Stimulated activated CD8-positive, alpha-beta memory T cell treated with anti-CD3 and anti-CD28 coated beads, Interleukin-12 subunit alpha, Interleukin-12 subunit beta, amount 100 ng/mL, for 24 hours (primary cell): ENCODE measurements around the gene ADCY1.

Experiments used
- DNase-seq: peaks from one replicate; pipeline ENCODE4 v3.0.0-alpha.2; 2020; ENCODE audit errors: extremely low read depth

ADCY1 gene

GRCh38 chr7:45695249-45695995, 121.3 kb downstream of the ADCY1 start:
- DNase-seq = no peak

DNA sequence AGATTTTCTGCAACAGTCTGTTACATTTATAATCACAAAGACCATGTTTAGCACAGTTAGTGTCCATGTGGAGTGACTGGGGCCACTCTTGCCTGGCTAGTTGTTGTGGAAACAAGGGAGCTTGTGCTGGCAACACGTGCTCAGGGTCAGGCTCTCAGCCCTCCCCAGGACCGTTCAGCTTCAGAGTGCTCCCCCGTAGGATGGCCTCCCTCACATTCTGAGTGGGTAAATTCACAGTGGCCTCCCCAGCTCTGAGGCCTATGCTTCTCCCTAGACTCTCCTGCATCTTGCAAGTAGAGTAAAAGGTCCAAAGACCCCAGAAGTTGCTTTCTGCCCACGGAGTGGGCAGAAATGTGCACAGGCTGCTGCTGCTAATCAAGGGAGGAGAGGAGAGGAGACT, 122.3 kb downstream of the ADCY1 start:
- DNase-seq = no peak

- DNase-seq = no peak
Observed at GRCh38 chr7:45697576-45698136, 123.5 kb downstream of the ADCY1 start.

DNA sequence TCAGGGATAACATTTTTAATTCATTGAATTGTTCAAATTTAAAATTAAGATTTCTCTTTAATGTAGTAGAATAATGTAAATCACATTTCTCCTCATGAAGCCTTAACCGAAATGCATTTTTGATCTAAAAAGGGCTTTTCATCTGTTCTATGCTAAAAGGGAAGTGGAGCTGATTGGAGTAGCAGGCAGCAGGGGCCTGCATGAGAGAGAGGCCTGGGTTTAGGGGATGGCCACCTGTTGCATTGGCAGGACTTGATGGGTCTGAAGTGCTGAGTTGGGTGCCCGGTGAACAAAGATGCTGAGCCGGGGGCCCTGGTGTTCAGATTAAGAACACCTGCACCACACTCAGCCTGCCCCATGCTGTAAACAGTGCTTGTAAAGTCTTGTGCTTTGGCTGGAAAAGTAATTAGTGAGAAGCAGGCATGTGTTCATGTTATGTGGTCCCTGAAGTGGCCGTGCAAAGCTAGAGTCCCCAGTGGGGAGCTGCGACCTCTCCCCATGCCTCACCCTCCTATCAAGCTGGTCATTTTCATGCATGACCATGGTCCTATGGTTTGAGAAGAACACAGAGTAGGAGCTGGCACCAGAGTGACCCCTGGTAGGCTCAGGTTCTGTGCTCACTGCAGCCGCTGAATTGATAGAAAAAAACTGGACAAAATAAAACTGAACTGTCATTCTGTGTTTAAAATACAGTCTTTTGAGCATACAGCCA, 124.3 kb downstream of the ADCY1 start:
- DNase-seq = no peak

DNA sequence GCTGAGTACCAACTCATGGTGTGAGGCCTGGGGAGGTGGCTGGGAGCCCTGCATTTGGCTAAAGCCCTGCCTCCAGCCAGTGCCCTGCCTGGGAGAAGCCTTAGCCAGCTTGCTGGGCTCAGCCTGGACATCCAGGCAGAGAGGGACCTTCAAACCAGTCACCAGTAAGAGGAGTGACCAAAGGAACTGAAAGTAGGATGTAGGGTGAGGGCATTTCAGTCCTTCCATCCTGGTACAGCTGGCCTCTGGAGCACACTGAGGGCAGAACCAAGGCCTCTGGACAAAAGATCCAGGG, 124.8 kb downstream of the ADCY1 start:
- no peak for DNase-seq

DNA sequence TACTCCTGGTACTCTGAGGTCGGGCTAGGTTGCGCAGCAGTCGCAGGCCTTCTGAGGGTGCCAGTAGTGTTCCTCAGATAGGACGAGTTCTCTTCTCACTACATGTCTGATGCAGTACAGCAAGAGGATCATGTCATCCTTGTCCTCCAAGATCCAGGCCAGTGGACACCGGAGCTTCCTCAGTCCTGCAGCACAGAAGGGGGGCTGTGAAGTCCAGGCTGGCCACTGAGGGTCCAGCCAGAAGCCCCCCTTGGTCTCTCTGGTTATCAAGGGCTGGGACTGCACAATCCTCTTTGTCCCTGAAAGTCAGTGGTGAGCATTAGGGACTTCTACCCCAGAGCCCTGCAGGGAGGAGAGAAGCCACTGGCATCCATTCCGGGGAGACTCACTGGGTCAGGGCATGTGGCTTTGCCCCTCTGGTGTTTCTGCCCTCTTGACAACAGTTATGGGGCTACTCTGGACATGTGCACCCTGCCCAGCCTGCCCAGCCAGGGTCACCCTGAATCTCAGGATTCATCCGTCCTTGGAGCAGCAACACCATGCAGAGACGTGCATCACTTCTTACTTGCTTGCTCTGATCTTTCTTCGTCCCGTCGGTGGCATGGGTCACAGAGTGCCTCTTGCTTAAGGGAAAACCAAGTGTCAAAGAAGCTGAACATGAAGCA, 125.7 kb downstream of the ADCY1 start:
- DNase-seq = no peak

GRCh38 chr7:45700556-45700955, 126.4 kb downstream of the ADCY1 start:
- DNase-seq = no peak

DNA sequence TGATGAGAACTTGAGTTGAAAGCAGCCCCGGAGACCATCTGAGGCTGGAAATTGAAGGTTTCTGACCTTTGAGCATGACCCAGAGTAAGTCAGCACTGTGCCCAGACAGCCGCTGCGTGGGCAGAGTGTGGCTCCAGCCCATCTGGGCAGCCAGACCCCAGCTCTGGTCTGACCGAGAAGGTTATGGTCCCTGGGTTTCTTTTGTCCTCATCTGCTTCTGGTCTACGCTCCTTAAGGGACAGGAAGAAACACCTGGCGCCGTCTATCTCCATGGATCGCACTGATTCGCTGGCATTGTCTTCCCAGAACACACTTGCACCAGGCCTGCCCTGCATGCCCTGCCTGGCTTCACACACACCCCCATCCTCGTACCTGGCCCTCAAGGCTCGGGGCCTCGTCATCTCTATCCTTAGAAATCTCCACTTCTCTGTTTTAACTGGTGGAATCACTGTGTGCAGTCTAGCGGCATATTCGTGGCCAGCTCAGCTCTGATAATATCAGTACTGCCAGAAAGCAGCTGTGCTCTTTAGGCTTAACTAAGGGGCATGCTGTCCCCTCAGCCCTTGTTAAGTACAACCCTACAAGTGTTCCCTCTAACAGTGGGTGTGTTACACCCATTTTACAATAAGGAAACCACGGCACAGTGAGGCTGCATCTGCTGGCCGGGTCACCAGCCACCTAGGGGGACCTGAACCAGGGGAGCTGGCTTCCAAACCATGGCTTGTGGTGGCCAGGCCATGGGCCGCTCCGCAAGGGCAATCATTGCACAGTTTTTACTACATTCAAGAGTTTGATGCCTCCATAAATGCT, 127.7 kb downstream of the ADCY1 start:
- no peak for DNase-seq

DNA sequence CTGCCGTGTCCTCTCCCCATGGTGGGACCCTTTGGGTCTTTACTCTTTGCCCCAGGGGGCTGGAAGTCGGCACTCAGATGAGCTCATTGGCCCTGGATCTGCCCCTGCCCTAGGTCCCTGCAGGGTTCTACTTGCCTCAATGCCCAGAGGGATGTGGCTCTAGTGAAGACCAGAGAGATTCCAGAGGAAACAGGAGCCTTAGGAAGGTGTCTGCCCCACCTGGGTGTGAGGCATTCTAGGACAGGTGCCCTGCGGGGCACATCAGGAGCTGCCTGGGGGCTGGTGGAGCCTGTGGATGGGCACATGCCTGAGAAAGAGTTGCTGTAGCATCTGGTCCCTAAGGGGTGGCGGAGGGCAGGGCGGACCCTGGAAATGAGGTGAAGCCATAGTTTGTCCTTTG, 128.6 kb downstream of the ADCY1 start:
- no peak for DNase-seq

GRCh38 chr7:45703373-45703821, 129.2 kb downstream of the ADCY1 start:
- no peak for DNase-seq

GRCh38 chr7:45703911-45704682, 129.9 kb downstream of the ADCY1 start:
- no peak for DNase-seq

GRCh38 chr7:45704683-45705016, 130.5 kb downstream of the ADCY1 start:
- DNase-seq = no peak

DNA sequence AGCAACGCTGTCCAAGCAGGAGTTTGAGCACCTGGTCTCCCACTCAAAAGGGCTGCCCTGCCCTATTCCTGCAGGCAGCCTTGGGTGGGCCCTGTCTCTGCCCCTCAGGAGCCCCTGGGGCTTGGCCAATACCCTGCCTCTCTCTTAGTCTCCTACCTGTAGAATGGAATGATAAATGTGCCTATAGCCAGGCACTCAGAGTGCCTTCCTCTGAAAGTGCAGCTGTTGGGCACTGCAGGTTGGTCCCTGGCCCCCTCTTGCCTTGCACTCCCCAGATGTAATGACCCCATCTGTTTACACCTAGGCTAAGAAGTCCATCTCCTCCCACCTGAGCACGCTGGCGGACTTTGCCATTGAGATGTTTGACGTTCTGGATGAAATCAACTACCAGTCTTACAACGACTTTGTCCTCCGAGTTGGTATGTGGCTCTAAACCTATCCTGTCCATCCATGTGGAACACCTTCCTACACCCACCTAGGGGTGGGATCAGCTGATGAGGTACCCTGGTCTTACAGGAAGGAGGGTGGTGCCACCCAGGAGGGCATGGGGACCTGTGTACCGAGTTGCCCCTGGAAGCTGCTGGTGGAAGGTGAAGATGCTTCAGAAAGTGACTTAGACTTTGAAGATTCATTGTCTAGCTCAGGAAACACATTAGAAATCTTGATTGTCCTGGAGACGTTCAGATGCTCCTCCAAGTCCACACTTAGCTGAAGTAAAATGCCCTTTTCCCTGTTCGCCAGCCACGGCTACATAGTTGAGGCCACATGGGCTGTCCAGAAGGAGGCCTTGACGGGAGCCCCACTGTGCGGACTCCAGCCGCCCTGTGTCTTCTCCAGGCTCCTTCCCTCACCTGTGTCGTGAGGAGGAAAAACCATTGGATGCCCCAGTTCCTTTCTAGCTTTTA, 134.1 kb downstream of the ADCY1 start:
- DNase-seq = no peak

GRCh38 chr7:45709168-45710042, 135.2 kb downstream of the ADCY1 start:
- no peak for DNase-seq

DNA sequence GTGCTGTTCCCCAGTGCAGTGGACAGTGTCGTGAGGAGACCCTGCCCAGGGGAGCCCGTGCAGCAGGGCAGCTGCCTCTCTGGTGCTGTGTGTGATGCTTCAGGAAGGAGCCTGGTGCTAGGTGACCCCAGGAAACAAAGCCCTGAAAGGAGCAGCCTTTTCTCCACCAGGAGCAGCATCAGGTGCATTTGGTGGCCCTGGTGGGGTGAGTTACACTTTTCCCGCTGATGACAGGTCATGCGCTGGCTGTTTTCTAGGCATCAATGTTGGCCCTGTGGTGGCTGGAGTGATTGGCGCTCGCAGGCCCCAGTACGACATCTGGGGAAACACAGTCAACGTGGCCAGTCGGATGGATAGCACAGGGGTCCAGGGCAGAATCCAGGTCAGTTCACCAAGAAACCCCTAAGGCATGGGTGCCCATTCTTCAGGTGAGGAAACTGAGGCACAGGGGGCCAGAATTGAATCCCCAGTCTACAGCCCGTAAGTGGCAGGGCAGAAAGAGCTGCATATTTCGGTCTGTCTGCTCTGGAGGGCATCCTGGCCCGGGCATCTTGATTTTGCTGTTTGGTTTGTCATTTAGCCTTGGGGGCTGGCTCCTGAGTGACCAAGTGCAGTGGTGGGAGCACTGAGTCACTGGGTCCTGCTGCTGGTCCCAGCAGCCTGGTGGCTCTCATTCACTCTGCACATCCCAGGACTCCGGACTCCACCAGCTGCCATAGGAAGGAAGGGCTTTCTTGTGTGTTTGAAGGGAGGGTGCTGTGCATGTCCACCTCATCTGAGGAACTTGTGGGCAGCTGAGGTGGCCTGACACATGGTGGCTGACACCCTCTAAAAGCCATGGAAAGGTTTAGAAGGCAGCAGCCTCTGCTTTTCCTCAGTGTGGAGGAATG, 136.3 kb downstream of the ADCY1 start:
- DNase-seq = no peak

GRCh38 chr7:45711161-45711490, 137.0 kb downstream of the ADCY1 start:
- no peak for DNase-seq

DNA sequence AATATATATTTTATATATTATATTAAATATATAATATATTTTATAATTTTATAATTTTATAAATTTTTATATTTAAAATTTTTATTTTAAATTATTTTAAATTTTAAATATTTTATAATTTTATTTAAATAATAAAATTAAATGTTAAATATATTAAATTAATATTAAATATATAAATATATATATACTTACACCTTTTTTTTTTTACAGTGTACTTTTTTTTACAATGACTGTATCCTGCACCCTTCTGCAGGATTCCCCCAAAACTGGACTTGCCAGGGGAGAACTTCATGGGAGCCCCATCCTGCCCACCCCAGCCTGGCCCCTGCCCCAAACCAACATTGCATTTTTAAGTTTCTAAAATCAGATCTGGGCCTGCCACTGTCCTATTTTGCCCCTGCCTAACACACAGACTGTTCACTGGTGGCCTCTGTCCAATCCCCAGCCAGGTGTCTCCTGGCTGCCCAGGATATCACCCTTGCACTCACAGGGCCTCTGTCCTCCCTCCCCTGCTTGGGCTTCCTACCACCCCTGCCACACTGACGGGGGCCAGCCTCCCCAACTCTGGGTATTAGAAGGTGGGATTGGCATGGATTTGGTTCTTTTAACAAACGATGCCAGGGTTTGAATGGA, 138.0 kb downstream of the ADCY1 start:
- no peak for DNase-seq
